Mucosa of gallbladder (tissue), 1 donor: ENCODE results near the gene SLC26A2. TPM values are rescaled to one million over a fixed set of nuclear protein-coding genes. Genes with fewer than 3 reads are reported as not detected.

ENCODE experiments used
- DNase-seq: peaks from one replicate; pipeline ENCODE4 v3.0.0-alpha.2; 2020; ENCODE audit warnings: low spot score
- total RNA-seq: library from RNA; stranded (reverse); gene quantifications from one replicate; pipeline ENCODE4 v1.2.1, GENCODE V29; 2021
- donor health status: DM: no; HTN: no; CAD: no.

SLC26A2 gene
- 8.7 TPM for total RNA-seq

DNA sequence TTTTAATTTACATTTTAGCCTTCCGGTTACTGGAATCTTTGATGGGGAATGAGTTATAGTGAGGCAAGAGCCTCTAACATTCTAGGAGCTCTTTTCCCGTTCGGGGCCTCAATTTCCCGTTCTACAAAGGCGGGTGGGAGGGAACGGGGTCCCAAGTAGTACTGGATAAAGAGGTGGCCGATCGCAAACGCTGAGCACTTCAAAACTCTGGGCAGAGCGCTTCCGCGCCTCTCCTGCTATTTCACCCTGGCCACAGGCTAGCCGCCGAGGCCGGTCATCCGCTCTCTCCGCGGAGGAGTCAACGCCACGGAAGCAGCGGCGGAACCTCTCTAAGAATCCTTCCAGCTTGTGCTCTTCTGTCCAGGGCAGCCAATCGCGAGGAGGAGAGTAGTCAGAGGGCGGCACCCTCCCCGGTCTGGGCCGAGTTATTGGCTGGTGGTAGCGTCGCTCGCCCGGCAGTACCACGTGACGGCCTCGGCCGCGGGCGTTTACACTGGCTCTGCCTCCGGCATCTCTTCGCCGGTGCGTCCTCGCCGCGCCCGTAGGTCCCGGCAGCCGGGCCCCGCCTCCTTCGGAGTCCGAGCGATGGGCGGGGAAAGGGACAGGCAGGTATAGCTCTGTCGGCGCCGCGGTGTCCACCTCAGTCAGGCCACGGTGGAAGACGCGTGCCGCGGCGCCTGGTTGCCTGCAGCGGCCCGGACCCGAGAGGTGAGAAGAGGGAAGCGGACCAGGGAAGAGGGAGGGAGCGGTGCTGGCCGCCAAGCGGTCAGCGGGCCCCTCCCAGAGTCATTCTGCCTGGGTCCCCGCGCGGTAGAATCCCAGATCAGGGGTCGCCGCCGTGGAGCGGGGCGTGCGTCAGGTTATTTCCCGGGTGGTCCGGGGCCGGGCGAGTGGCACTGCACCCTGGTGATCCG is at the start of gene SLC26A2:
TSS of gene SLC26A2 (plus strand) at position 487 of the 914 bp plus-strand sequence. CDS start 16,895 bp downstream, outside the sequence.
- peak; percentile 98 for DNase-seq

DNA sequence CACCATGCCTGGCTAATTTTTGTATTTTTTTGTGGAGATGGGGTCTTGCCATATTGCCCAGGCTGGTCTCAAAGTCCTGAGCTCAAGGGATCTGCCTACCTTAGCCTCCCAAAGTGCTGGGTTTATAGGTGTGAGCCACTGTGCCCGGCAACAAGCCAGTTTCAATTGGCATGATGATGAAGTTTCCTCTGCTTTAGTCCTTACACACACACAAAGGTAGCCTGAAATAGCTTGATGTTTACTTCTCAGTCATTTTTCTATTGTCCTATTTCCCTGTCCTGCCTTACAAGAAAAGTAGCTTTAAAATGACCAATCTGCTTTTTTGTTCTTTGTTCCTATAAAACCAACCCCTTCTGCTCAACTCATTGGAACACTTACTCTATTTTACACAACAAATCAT is 49.5 kb upstream of the SLC26A2 start:
- DNase-seq: no peak

DNA sequence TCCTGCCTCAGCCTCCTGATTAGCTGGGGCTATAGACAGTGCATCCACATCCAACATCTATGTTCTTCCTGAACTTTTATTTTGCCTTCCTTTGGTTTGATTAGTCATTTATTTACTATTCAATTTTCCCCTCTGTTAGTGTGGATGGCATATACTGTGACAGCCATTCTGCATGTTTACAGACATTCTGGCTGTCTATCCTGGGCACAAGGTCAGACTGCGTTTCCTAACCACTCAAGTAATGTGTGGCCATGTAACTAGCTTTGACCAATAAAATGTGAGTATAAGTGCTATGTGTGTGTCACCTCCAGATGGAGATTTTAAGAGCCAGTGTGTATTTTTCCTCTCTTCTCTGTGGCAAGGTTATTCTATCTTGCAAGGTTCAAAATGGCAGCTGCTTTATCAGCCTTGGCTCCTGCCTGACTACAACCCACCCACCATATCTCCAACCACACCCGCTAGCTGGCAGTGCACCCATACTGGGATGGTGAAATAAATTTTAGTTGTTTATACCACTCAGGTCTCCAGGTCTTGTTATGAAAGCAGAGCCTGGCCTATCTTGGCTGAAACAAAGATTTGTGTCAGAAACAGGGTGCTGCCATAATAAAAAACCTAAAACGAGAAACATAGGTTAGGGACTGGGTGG is 48.2 kb upstream of the SLC26A2 start:
- no peak for DNase-seq

DNA sequence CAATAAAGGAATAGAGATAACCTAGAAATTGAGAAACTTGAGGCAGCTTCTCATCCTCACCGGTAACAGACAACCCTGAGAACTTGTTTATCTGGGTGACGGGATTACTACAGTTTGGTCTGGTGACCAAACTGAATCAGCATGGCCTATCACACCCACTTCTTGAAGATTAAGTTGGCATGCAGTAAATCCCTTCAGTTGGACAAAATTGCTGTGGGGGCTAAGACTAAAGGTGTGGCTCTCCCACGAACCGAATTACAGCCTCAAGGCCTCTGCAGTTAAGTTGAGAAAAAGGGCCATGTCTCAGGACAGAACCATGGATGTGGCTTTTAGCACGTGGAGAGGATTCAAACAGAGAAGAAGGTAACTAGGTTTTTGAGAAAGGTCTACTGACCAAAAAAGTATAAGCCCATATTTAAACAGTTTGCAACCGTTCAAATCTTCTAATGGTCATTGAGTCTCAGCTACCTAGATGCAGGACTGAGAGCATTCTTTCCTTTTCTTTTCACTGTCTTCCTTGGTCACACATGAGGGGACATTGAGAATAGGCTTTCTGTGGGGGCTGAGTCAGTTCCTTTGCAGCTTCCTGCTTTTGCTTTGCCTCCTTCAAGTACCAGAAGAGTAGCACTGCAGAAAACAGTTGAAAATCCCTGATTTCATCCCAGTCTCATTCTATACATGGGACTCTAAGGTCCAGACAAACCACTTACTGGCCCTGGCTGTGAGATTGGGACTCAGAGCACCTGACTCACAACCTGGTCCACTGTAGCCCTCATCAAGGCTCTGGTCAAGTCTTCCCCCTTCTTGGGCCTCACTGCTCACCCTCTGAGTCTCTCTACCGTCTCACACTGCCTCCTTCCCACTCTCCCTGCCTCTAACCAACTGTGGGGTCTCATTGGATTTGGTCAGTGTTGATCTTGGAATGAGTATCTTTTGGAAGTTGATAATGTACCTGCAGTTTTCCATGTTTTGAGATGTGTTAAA is 46.8 kb upstream of the SLC26A2 start:
- no peak for DNase-seq

DNA sequence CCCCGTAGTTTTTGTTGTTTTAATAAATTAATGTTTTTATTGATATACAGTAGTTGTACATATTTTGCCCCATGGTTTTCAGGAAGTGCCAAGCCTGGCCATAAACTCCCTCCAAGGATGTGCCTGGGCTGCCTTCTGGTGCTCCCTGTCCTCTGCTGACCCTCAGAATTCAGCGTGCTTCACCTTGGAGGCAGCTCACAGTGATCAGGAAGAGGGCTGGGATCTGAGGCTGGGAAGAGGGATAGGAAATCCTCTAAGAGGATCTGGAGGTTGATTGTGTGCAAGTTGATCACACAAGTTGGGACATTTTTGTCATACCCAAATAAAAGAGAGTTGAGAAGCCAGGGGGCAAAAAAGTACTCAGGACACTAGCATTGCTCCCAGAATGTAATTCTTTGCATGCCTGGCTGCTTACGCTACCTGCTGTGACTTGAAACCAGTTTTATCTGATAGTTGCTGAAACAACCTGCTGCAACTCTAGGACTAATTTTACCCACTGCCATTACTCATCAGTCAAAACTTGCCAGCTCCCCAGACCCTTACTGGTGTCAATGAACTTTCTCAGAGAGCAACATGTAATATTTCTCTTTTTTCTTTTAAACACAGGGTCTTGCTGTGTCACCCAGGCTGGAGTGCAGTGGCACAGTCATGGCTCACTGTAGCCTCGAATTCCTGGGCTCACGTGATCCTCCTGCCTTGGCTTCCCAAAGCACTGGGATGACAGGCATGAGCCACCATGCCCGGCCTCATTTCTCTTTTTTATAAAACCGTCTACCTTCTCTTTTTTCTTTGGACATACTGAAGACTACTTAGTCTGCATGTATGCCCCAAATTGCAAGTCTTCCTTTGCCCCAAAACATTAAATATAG is 44.9 kb upstream of the SLC26A2 start:
- DNase-seq: no peak

DNA sequence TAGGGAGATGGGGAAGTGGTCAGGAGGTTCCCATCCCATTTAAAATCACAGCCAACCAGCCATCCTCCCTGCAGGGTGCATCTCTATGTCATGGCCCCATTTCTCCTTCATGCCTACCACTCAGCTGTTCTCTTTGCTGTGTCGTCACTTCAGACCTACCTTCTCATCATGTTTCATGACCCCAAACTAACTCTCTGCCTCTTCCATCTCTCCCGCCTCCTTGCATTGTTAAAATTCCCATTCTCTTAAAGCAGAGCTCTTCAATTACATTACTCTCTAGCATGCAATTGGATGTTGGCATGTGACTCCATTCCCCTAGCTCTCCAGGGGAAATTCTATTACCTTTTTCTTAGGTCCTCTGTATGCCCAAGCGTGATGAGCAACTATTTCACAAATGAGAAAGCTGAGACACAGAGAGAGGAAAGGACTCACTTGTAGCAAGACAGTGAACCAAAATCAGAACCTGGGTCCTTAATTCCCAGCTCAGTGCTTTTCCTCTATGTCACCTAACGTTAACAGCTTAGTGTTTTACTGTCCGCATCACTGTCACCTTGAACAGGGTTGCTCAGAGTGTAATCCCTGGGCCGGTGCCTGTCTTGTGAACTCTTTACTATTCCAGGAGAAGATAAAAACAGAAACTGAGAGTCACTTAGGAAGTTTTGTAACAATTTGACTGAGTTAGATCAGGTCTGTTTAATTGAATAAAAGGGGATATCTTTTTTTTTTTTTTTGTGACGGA is 44.1 kb upstream of the SLC26A2 start:
- DNase-seq: no peak

DNA sequence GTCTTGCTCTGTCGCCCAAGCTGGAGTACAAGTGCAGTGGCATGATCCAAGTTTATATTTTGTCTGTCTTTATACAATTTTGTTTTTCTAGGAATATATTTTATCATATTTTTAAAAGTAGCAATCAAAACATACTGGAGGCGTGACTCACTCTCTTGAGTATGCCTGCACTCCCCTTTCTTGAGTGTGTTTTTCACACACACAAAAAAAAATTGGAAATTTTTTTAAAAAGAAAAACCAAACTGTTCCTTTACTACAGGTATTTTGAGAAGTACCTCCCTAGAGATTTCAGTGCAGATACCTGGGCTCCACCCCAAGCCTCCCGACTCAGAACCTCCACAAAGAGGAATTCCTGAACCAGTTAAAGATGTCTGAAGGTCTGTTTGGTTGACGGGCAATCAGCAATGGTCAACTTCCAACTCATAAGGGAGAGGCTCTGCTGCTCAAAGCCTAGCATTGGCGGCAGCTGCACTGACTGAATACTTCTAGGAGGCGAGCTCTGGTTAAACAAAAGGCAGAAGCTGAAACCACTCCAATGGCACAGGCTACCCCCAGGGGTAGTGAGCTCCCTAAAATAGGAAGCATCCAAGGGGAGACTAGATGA is 43.4 kb upstream of the SLC26A2 start:
- DNase-seq: no peak

DNA sequence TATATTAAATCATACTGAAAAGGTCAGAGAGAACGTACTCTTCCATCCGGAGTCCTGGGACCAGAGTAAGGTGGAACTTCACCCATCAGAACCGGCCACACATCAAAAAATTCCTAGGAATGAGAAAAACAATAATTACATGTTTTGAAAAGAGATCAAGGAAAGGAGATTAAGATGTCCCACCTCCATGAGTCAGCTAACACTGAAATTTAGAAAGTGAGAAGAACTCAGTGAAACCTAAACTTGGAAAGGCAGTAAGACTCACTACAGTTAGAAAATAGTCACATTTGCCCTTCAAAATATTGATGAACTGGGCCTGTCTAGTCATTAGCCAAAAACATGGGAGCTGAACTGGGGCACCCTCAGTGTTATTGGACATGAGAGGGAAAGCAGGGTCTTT is 39.0 kb upstream of the SLC26A2 start:
- DNase-seq: no peak

DNA sequence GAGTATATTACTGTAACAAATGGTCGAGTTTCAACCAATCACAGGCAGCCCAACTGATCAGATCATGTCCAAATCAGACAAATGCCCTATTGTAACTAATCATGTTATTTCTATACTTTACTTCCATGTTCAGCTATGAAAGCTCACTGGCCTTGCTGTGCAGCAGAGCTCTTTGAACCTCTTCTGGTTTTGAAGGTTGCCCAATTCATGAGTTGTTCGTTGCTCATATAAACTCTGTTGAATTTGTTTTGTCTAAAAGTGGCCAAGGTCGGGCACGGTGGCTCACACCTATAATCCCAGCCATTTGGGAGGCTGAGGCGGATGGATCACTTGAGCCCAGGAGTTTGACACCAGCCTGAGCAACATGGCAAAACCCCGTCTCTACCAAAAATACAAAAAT is 37.6 kb upstream of the SLC26A2 start:
- DNase-seq: no peak

DNA sequence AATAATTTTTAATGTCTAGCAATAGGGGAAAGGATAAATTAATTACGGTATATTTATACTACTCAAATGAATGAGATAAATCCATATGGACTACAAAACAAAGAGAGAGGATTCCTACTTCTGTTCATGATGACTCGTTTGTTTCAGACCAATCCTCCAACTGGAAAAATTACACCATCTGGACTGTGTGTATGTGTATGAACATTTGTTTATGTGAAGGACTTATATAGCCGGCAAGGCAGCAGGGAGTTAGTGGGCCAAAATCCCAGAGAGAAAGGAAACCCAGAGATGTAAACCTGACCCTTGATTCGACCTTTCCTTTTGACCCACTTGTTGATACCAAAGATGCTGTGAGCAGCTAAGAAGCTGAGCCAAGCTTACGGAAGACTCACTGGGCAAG is 36.1 kb upstream of the SLC26A2 start:
- DNase-seq: no peak

DNA sequence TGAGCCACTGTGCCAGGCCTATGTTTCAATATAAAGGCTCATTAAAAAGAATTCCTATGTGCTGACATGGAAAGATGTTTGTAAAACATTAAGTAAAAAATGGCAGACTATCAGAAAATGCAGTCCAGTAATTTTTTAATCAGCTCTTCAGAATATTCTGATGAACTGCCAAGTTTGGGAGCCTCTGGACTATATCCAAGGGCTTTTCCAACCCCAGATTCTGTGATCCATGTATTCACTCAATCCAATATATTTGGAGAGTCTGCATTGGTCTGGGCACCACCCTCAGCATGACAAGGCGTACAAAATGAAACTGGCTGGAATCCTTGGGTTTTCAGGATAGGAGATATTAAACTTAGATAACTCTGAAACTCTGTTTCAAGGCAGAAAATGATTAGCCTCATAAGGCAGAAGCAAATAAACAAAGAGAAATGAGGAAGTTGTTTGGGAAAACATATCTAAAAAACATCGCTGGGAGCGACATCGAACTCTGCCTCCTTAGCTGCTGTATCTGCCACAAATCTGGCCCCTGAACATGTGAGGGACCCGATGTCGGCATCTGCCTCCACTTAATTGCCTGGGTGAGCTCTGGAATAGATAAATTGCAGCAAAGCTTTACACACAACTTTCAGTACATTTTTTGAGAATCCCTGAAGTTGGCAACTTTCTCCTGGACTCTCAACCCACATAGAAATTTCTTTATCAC is 30.4 kb upstream of the SLC26A2 start:
- DNase-seq: no peak

DNA sequence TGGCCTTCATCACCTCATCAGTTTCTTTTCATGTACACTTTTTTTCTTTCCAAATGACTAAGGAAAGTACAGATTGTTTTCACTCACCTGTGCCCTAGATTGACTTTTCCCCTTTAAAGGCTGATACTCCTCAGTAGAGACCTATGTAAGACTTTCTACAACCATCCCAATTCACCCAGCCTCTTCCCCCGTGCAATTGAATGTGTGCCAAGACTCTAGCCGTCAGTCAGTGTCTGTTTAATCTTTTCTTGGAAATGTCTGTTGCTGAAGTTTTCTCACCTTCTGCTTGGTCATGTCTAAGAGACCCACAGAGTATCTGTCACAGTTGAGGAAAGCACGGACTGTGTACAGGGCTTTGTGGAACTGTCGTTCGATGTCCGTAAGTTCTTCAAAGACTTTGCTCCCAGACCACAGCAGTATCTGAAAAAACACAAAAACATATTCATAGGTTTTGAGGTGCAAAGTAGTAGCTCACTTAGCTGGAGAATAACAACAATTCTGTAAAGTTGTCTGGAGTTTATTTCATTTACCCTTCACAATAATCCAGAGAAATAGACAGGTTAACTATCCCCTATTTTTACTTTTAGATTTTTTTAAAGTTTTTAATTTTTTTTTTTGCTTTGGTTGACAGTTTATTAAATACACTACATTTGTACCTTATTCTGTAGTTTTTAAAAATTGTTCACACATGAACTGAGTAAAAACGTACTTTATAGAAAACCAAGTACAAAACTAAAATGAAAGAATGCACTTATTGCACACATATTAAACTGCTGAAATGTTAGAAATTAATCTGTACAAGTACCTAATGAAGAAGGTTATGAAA is 29.6 kb upstream of the SLC26A2 start:
- DNase-seq: no peak

DNA sequence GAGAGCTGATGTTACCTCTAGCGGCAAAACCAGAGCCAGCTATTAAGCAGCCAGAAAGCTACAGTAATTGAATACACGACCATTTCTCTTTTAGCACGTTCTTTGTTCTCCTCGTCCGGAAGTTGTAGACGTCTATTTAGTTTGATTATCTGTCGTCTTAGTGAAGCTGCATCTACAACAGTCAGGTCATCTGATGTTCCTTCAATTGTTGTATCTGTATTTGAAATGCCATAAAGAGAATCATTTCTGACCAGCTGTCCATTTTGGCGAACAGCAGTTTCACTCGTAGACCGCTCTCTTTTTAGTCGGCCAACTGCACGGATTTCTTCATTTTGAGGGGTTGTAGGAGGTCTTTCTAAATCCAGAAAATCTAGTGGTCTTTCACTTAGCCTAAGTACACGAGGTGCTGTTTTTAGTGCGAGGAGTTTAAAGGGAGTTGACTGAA is 28.5 kb upstream of the SLC26A2 start:
- DNase-seq: no peak

DNA sequence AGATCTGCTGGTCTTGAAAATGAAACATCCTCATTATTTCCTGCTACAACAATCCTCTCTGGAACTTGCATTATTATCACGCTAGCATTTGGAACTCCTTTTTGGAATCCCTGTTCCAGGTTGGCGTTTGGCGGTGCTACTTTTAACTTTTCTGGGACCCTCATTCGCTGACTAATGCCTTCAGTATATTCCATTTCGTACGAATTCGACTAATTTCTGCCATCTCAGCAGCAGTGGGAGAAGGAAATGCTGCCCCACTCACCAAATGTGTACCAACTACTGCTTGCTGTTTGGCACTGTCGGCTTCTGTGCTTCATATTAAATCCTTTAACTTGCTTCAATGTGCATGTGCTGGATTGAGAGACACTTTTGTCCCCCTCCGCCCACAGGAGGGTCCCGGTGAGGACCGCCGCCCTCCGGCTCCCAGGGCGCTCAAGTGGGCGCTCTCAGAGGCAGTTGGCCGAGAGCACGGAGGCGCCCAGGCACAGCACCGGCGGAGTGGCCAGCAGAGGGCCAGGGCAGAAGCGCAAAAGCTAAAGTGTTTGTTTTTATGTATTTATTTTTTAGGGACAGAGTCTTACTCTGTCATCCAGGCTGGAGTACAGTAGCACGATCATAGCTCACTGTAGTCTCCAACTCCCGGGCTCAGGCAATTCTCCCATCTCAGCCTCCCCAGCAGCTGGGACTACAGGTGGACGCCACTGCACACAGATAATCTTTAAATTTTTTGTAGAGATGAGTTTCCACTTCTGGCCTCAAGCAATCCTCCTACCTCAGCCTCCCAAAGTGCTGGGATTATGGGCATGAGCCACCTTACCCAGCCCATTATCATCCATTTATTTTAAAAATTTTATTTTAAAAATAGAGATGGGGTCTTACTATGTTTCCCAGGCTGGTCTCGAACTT is 27.9 kb upstream of the SLC26A2 start:
- DNase-seq: no peak

DNA sequence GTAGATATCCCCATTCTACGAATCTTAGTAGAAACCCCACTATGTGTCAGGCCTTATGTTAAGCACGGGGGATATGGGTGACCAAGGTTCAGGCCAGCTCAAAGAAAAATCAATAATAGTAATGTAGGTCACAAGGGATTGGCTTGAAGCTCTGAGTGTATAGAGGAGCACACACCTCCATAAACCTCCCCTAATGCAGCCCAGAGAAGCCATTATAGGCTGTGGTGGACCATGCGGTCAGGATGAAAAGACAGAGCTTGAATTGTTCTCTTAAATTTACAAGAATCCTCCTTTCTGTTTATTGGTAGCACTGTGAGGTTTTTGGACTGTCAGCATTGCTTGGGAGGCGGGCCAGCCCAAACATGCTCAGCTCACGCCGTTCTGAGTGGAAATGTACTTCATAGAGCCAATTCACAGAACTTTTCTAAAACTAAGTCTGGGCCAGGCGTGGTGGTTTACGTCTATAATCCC is 25.1 kb upstream of the SLC26A2 start:
- no peak for DNase-seq

DNA sequence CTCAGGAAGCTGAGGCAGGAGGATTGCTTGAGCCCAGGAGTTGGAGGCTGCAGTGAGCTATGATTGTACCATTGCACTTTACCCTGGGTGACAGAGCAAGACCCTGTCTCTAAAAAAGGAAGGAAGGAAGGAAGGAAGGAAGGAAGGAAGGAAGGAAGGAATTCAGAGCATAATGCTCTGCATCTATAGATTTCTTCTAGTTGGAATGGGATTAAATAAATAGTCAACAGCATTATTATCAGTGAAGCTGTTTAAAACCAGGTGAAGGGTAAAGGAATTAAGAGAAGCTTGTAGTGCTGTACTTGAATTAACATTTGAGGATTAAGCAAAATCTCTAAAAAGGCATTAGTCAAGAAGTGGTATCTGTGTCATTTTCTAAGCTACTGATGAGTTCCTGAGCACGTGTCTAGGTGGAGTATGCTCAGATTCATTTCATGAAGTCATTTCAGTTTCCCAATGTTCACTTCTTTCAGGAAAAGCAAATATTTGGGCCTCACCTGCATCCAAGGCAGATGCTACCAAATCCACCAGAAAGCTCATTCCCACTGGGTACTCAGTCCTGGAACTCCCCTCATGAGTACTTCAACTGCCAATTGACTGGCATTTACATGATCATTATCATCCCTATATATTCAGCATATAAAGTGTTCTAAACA is 24.4 kb upstream of the SLC26A2 start:
- DNase-seq: no peak

DNA sequence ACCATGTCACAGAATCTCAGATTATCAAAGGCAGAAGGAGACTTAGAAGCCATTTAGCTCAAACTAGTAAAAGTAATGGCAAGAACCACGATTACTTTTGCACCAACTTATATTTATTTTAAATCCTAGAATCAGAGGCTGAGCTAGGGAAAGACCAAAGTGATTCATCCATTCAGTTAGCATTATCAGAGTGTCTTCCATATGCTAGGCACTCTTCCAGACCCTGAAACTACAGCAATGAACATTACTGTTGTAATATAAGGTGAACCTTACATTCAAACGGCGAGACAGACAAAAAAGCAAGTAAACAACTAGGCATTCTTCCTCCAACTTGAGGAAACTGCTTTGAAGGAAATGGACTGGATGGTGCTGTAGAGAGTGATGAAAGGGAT is 23.9 kb upstream of the SLC26A2 start:
- DNase-seq: no peak
